ENCODE measurements around the gene ST6GAL1.

Gene ST6GAL1

GRCh38 chr3:187093320-187093719 is 163.0 kb downstream of the ST6GAL1 start:
- ATAC-seq (ENCODE audit: low read depth), result no peak
- no peaks in the 10 kb centered on the region for H3K9me3 ChIP-seq (ENCODE audit: severe bottlenecking)
- no peaks in the 10 kb centered on the region for H3K36me3 ChIP-seq (ENCODE audit: low read depth)
- DNase-seq (ENCODE audit: low spot score), result no peak
- no peak overlapping the region for H3K4me3 ChIP-seq (ENCODE audit: severe bottlenecking)
- no peaks in the 10 kb centered on the region for H3K27me3 ChIP-seq (ENCODE audit: insufficient read depth, poor library complexity, severe bottlenecking)
- TF ChIP-seq CTCF (IDR thresholded peaks at IDR 0.05; ENCODE audit: poor library complexity, severe bottlenecking), result no peak
- H3K4me1 ChIP-seq (ENCODE audit: insufficient read depth, poor library complexity, severe bottlenecking), result no peaks in the 10 kb centered on the region
- H3K27ac ChIP-seq (ENCODE audit: poor library complexity, severe bottlenecking), result no peak overlapping the region

DNA sequence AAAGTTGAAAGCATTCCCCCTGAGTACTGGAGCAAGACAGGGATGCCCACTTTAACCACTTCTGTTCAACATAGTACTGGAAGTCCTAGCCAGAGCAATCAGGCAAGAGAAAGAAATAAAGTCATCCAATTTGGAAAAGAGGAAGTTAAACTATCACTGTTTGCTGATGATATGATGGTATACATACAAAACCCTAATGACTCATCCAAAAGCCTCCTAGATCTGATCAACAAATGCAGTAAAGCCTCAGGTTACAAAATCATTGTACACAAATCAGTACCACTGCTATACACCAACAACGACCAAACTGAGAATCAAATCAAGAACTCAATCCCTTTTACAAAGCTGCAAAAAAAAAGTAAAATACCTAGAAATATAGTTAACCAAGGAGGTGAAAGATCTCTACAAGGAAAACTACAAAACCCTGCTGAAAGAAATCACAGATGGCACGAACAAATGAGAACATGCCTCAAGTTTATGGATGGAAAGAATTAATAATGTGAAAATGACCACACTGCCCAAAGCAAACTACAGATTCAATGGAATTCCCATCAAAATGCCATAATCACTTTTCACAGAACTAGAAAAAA is 168.7 kb downstream of the ST6GAL1 start:
- Histone ChIP-seq H3K4me1 (ENCODE audit: insufficient read depth, poor library complexity, severe bottlenecking) (no peaks in the 10 kb centered on the region), H3K4me3 (ENCODE audit: severe bottlenecking) (no peak overlapping the region), H3K27ac (ENCODE audit: poor library complexity, severe bottlenecking) (no peak overlapping the region), H3K9me3 (ENCODE audit: severe bottlenecking) (no peaks in the 10 kb centered on the region), H3K36me3 (ENCODE audit: low read depth) (no peaks in the 10 kb centered on the region), H3K27me3 (ENCODE audit: insufficient read depth, poor library complexity, severe bottlenecking) (no peaks in the 10 kb centered on the region)
- DNase-seq (ENCODE audit: low spot score) (no peak), ATAC-seq (ENCODE audit: low read depth) (no peak)
- no peak for TF ChIP-seq CTCF (IDR thresholded peaks at IDR 0.05; ENCODE audit: poor library complexity, severe bottlenecking)

- no peak for TF ChIP-seq CTCF (IDR thresholded peaks at IDR 0.05; ENCODE audit: poor library complexity, severe bottlenecking)
- no peak overlapping the region for H3K27ac ChIP-seq (ENCODE audit: poor library complexity, severe bottlenecking)
- no peaks in the 10 kb centered on the region for H3K9me3 ChIP-seq (ENCODE audit: severe bottlenecking)
- H3K36me3 ChIP-seq (ENCODE audit: low read depth), result no peaks in the 10 kb centered on the region
- no peaks in the 10 kb centered on the region for H3K4me1 ChIP-seq (ENCODE audit: insufficient read depth, poor library complexity, severe bottlenecking)
- ATAC-seq (ENCODE audit: low read depth) (no peak), DNase-seq (ENCODE audit: low spot score) (no peak)
- no peak overlapping the region for H3K4me3 ChIP-seq (ENCODE audit: severe bottlenecking)
- no peaks in the 10 kb centered on the region for H3K27me3 ChIP-seq (ENCODE audit: insufficient read depth, poor library complexity, severe bottlenecking)
These were observed 171.1 kb downstream of the ST6GAL1 start for GRCh38 chr3:187101184-187102072.

GRCh38 chr3:187102073-187102634 is 171.8 kb downstream of the ST6GAL1 start:
- H3K36me3 ChIP-seq (ENCODE audit: low read depth), result no peaks in the 10 kb centered on the region
- TF ChIP-seq CTCF (IDR thresholded peaks at IDR 0.05; ENCODE audit: poor library complexity, severe bottlenecking), result no peak
- no peak overlapping the region for H3K4me3 ChIP-seq (ENCODE audit: severe bottlenecking)
- ATAC-seq (ENCODE audit: low read depth), result no peak
- H3K27ac ChIP-seq (ENCODE audit: poor library complexity, severe bottlenecking), result no peak overlapping the region
- H3K4me1 ChIP-seq (ENCODE audit: insufficient read depth, poor library complexity, severe bottlenecking), result no peaks in the 10 kb centered on the region
- no peaks in the 10 kb centered on the region for H3K27me3 ChIP-seq (ENCODE audit: insufficient read depth, poor library complexity, severe bottlenecking)
- DNase-seq (ENCODE audit: low spot score), result no peak
- no peaks in the 10 kb centered on the region for H3K9me3 ChIP-seq (ENCODE audit: severe bottlenecking)

Data from RWPE2 (cell line).